GM15510 (cell line): ENCODE measurements around the gene EHBP1.

Experiments used
- POLR2A ChIP-seq: IDR thresholded peaks from 3 replicates; pipeline ENCODE4 v1.6.1; 2011; ENCODE audit warnings: borderline replicate concordance; ENCODE audit not compliant: insufficient read length; ENCODE audit errors: extremely low read depth

Gene EHBP1

GRCh38 chr2:62718225-62718822, 12.8 kb downstream of the EHBP1 start:
- TF ChIP-seq POLR2A, result no peak

GRCh38 chr2:62719757-62720156, 14.2 kb downstream of the EHBP1 start:
- TF ChIP-seq POLR2A, result no peak

GRCh38 chr2:62722679-62723078, 17.2 kb downstream of the EHBP1 start:
- no peak for TF ChIP-seq POLR2A

- no peak for TF ChIP-seq POLR2A
Observed at GRCh38 chr2:62723253-62723652, 17.7 kb downstream of the EHBP1 start.

- TF ChIP-seq POLR2A, result no peak
Observed at GRCh38 chr2:62724106-62724505, 18.6 kb downstream of the EHBP1 start.

- no peak for TF ChIP-seq POLR2A
Observed at GRCh38 chr2:62724886-62725711, 19.6 kb downstream of the EHBP1 start.

- no peak for TF ChIP-seq POLR2A
Observed at GRCh38 chr2:62725712-62726055, 20.2 kb downstream of the EHBP1 start.

- TF ChIP-seq POLR2A, result no peak
Observed at GRCh38 chr2:62727259-62727867, 21.9 kb downstream of the EHBP1 start.

GRCh38 chr2:62727876-62728566, 22.5 kb downstream of the EHBP1 start:
- no peak for TF ChIP-seq POLR2A

- no peak for TF ChIP-seq POLR2A
Observed at GRCh38 chr2:62731275-62731674, 25.8 kb downstream of the EHBP1 start.

GRCh38 chr2:62732262-62732777, 26.8 kb downstream of the EHBP1 start:
- no peak for TF ChIP-seq POLR2A

- no peak for TF ChIP-seq POLR2A
Observed at GRCh38 chr2:62733546-62733945, 28.0 kb downstream of the EHBP1 start.

GRCh38 chr2:62736899-62737559, 31.5 kb downstream of the EHBP1 start:
- TF ChIP-seq POLR2A, result no peak

- TF ChIP-seq POLR2A, result no peak
Observed at GRCh38 chr2:62738981-62739936, 33.7 kb downstream of the EHBP1 start.

GRCh38 chr2:62740221-62740620, 34.7 kb downstream of the EHBP1 start:
- TF ChIP-seq POLR2A, result no peak
